GM12878 (cell line): ENCODE data around the gene TK2. TPM values are rescaled to one million over a fixed set of nuclear protein-coding genes. Genes with fewer than 3 reads are reported as not detected.

Source experiments
- ATAC-seq: fragments of 200-7000 bp; cut with Tn5 transposase; 3 replicates; pipeline ENCODE4 v1.9.1; 2020; ENCODE audit warnings: mild to moderate bottlenecking, moderate library complexity
- BruUV-seq: library from RNA; stranded (reverse); fragments of 400-500 nt; replicated peaks from 2 replicates; lab custom pipeline; 2021; lab: Mats Ljungman, UMichigan
- CTCF ChIA-PET: fragments of 300-600 bp; sonication (Branson Sonifier 250); formaldehyde crosslinking; extraction: SDS; loops from one replicate; lab custom pipeline; 2021; ENCODE audit warnings: inconsistent platforms; lab: Yijun Ruan, JAX
- POLR2A ChIA-PET: fragments of 350-600 bp; formaldehyde crosslinking; extraction: SDS; loops from one replicate; lab custom pipeline; 2021; ENCODE audit warnings: inconsistent platforms; lab: Charles Lee
- RAD21 ChIA-PET: fragments of 300-600 bp; sonication (Branson Sonifier 250); formaldehyde crosslinking; loops from one replicate; lab custom pipeline; 2023; ENCODE audit warnings: antibody characterized with exemption; ENCODE audit not compliant: unreplicated experiment; lab: Charles Lee
- SMC1A ChIA-PET: fragments of 300-600 bp; sonication (Branson Sonifier 250); formaldehyde crosslinking; loops from one replicate; lab custom pipeline; 2023; ENCODE audit not compliant: unreplicated experiment, uncharacterized antibody; lab: Charles Lee
- DNase-seq: peaks from one replicate; pipeline ENCODE4 v3.0.0-alpha.2; 2011; ENCODE audit warnings: low read depth, low spot score
- FAIRE-seq: peaks from 3 replicates; lab custom pipeline; 2011; peaks lifted over from hg19 to GRCh38; lab: Jason Lieb, UNC
- H2AFZ ChIP-seq: 2 replicates; pipeline ENCODE4 v1.6.0; 2011; ENCODE audit warnings: low read depth, low read length, control low read depth; ENCODE audit not compliant: control insufficient read depth
- H3K27ac ChIP-seq: 2 replicates; pipeline ENCODE4 v1.5.1; 2011; ENCODE audit warnings: control low read depth; ENCODE audit not compliant: control insufficient read depth, insufficient read depth
- H3K27me3 ChIP-seq, 2 experiments: replicated peaks in 1 of 2; 2 replicates each; pipeline versions ENCODE4 v1.6.0 to v1.6.1; 2011; ENCODE audit warnings: low read length in 1 of 2; ENCODE audit not compliant: control insufficient read depth in 2 of 2, insufficient read depth in 2 of 2
- H3K36me3 ChIP-seq, 2 experiments: 2 replicates each; pipeline ENCODE4 v1.5.1; 2011; ENCODE audit warnings: low read length in 1 of 2; ENCODE audit not compliant: control insufficient read depth in 2 of 2, insufficient read depth in 2 of 2
- H3K4me1 ChIP-seq: 2 replicates; pipeline ENCODE4 v1.6.1; 2011; ENCODE audit warnings: mild to moderate bottlenecking, low read length, moderate library complexity, mixed read lengths; ENCODE audit not compliant: control insufficient read depth, insufficient read depth
- H3K4me2 ChIP-seq: 2 replicates; pipeline ENCODE4 v1.6.0; 2011; ENCODE audit warnings: control low read depth; ENCODE audit not compliant: control insufficient read depth, insufficient read depth
- H3K4me3 ChIP-seq: fragments of 200-600 bp; sonication (generic); 2 replicates; pipeline ENCODE4 v1.5.1; 2016
- H3K79me2 ChIP-seq: 2 replicates; pipeline ENCODE4 v1.6.0; 2011; ENCODE audit warnings: low read length; ENCODE audit not compliant: control insufficient read depth, insufficient read depth
- H3K9ac ChIP-seq: 2 replicates; pipeline ENCODE4 v1.8.0; 2011; ENCODE audit warnings: low read length, control low read depth, mixed read lengths; ENCODE audit not compliant: control insufficient read depth, insufficient read depth
- H3K9me3 ChIP-seq: replicated peaks from 3 replicates; pipeline ENCODE4 v1.5.1; 2011; ENCODE audit warnings: mild to moderate bottlenecking, low read length; ENCODE audit not compliant: control insufficient read depth, insufficient read depth
- H4K20me1 ChIP-seq: 2 replicates; pipeline ENCODE4 v1.6.0; 2011; ENCODE audit not compliant: control insufficient read depth, insufficient read depth
- BCL11A ChIP-seq: IDR thresholded peaks from 2 replicates; pipeline ENCODE4 v1.6.1; 2011; ENCODE audit warnings: low read depth, low read length
- NFIC ChIP-seq: IDR thresholded peaks from 2 replicates; pipeline ENCODE4 v1.6.1; 2012; ENCODE audit warnings: low read depth, mild to moderate bottlenecking, inconsistent platforms, low read length, moderate library complexity
- POLR2A ChIP-seq: IDR thresholded peaks from 2 replicates; pipeline ENCODE4 v1.6.1; 2011; ENCODE audit warnings: low read depth, mild to moderate bottlenecking, low read length
- ZBED1 ChIP-seq: IDR thresholded peaks from 2 replicates; pipeline ENCODE4 v1.6.1; 2016; ENCODE audit warnings: borderline replicate concordance
- WGBS: methylation state at CpG from one replicate; pipeline ENCODE4 v1.1.6; 2016; ENCODE audit warnings: low lambda C conversion rate; ENCODE audit not compliant: insufficient replicate concordance, insufficient coverage; ENCODE audit errors: missing lambda C conversion rate; 5-methylcytosine and 5-hydroxymethylcytosine counted together
- in situ Hi-C: fragments of 300-500 bp; cut with MboI; formaldehyde crosslinking; loops from 9 replicates; pipeline ENCODE4 v1.14.3; 2018; ENCODE audit warnings: mixed read lengths
- intact Hi-C: fragments of 100-400 bp; cut with micrococcal nuclease; formaldehyde crosslinking; loops from one replicate; pipeline ENCODE4 v1.14.2; 2022; ENCODE audit not compliant: unreplicated experiment
- polyA plus RNA-seq, 11 experiments: library from polyadenylated mRNA; depleted of rRNA in 4 of 11; unstranded in 6 of 11; stranded (reverse) in 5 of 11; fragments of >200 nt; fragmentation: Nextera tagmentation in 4 of 11; fragmentation: Illumina TruSeq in 1 of 11; extraction: Ambion mirVana in 4 of 11; extraction: Trizol in 1 of 11; gene quantifications; 1 replicate in 1 of 11; 2 replicates in 10 of 11; pipeline versions ENCODE4 v1.2.1 to v1.2.3, GENCODE V29; 2011 to 2016; ENCODE audit warnings: inconsistent platforms in 2 of 11, missing spikeins in 2 of 11, low read depth in 1 of 11
- total RNA-seq, 4 experiments: library from RNA; depleted of rRNA in 3 of 4; stranded (reverse); fragments of >200 nt in 3 of 4; fragmentation: Illumina TruSeq in 1 of 4; extraction: Trizol in 1 of 4; gene quantifications; 2 replicates each; pipeline versions ENCODE4 v1.2.1 to v1.2.3, GENCODE V29; 2013 to 2021
- TF ChIP-seq, protein P1 (sequence below): fragments of 450-650 bp; IDR thresholded peaks from 2 replicates; pipeline ENCODE4 v1.6.1; 2016; ENCODE audit warnings: mild to moderate bottlenecking, moderate library complexity, borderline replicate concordance
- TF ChIP-seq, protein P2 (sequence below): IDR thresholded peaks from 2 replicates; pipeline ENCODE4 v1.6.1; 2012; ENCODE audit warnings: low read depth, low read length, improper control_type of control experiment

Gene TK2
- total and polyA plus RNA-seq, 10 of the 15 experiments (the other 5 are each of a cell fraction or from before 2014, with no cell fraction given) = 1.3 to 12.4 (median 3.0) TPM

GRCh38 chr16:66471716-66472393 is 78.1 kb downstream of the TK2 start:
- ChIA-PET POLR2A (no interaction called here), RAD21 (no interaction called here), CTCF (interaction anchor here (0.9 kb wide), 1 partner anchor 11 kb away, joined by 3 read pairs; no protein-coding TSS in a partner anchor), SMC1A (no interaction called here)
- TF ChIP-seq BCL11A (no peak), ZBED1 (no peak), NFIC (no peak), POLR2A (no peak)
- TF ChIP-seq, protein P1, sequence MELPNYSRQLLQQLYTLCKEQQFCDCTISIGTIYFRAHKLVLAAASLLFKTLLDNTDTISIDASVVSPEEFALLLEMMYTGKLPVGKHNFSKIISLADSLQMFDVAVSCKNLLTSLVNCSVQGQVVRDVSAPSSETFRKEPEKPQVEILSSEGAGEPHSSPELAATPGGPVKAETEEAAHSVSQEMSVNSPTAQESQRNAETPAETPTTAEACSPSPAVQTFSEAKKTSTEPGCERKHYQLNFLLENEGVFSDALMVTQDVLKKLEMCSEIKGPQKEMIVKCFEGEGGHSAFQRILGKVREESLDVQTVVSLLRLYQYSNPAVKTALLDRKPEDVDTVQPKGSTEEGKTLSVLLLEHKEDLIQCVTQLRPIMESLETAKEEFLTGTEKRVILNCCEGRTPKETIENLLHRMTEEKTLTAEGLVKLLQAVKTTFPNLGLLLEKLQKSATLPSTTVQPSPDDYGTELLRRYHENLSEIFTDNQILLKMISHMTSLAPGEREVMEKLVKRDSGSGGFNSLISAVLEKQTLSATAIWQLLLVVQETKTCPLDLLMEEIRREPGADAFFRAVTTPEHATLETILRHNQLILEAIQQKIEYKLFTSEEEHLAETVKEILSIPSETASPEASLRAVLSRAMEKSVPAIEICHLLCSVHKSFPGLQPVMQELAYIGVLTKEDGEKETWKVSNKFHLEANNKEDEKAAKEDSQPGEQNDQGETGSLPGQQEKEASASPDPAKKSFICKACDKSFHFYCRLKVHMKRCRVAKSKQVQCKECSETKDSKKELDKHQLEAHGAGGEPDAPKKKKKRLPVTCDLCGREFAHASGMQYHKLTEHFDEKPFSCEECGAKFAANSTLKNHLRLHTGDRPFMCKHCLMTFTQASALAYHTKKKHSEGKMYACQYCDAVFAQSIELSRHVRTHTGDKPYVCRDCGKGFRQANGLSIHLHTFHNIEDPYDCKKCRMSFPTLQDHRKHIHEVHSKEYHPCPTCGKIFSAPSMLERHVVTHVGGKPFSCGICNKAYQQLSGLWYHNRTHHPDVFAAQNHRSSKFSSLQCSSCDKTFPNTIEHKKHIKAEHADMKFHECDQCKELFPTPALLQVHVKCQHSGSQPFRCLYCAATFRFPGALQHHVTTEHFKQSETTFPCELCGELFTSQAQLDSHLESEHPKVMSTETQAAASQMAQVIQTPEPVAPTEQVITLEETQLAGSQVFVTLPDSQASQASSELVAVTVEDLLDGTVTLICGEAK = no peak
- TF ChIP-seq, protein P2, sequence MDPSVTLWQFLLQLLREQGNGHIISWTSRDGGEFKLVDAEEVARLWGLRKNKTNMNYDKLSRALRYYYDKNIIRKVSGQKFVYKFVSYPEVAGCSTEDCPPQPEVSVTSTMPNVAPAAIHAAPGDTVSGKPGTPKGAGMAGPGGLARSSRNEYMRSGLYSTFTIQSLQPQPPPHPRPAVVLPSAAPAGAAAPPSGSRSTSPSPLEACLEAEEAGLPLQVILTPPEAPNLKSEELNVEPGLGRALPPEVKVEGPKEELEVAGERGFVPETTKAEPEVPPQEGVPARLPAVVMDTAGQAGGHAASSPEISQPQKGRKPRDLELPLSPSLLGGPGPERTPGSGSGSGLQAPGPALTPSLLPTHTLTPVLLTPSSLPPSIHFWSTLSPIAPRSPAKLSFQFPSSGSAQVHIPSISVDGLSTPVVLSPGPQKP = no peak
- no TSS peak for BruUV-seq
- Histone ChIP-seq H3K9me3 (no peaks in the 10 kb centered on the region), H3K27ac (no peak overlapping the region), H3K27me3 (peaks cover 3% of the 10 kb centered on the region in 2 experiments; a peak in 3 of 4 replicates), H3K36me3 (no peaks in the 10 kb centered on the region), H3K79me2 (no peaks in the 10 kb centered on the region), H4K20me1 (no peaks in the 10 kb centered on the region), H2AFZ (no peak overlapping the region), H3K4me1 (no peaks in the 10 kb centered on the region), H3K9ac (no peak overlapping the region), H3K4me3 (no peak overlapping the region), H3K4me2 (no peak overlapping the region)
- ATAC-seq = no peak
- FAIRE-seq = no peak
- DNase-seq = no peak
- intact Hi-C loops (no loop called here), in situ Hi-C loops (no loop called here)
- WGBS = 22% methylated on average over 10 of the region's 10 CpGs
